HG02588 (cell line): ENCODE measurements around the gene CDK4.
"Not testable (repeated sequence)": the region's sequence is repeated elsewhere in the genome, so short reads cannot be mapped to it uniquely, and the experiment has no call there.

ENCODE experiments used
- ATAC-seq: cut with Tn5 transposase; IDR thresholded peaks from one replicate; pipeline ENCODE4 v1.9.1; 2021; ENCODE audit warnings: mild to moderate bottlenecking, moderate library complexity; ENCODE audit not compliant: unreplicated experiment

The CDK4 gene

GRCh38 chr12:57726884-57727757 is 25.0 kb downstream of the CDK4 start:
- ATAC-seq: no peak

DNA sequence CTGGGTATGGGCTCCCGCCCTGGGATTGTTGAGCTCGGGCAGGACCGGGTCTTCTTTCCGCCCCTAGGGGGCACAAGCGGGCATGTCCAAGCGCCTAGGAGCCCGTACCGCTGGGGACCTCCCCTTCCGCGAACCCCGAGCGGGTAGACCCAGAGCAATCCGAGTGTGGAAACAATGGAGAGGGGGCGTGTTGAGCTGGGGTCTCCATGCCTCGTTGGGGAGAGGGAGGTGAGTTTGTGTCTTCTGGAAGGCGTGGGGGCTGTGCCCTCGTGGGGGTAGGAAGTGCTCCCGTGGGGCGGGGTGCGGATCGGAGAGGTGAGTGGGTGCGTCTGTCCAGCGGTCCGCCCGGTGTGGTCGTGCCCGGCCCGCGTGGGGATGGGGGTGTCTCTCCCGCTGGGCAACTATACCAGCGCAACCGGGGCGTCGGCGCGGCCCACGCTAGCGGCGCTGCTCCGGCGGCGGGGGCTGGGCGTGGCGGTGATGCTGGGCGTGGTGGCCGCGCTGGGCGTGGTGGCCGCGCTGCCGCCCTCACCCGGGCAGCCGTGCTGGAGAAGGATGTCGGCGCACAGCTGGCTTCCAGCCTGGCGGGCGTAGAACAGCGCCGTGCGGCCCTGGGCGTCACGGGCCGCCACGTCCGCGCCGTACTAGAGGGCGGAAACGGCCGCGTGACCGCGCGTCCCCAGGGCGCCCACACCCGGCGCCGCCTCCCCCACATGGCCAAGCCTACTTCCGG is 25.8 kb downstream of the CDK4 start:
- no peak for ATAC-seq

DNA sequence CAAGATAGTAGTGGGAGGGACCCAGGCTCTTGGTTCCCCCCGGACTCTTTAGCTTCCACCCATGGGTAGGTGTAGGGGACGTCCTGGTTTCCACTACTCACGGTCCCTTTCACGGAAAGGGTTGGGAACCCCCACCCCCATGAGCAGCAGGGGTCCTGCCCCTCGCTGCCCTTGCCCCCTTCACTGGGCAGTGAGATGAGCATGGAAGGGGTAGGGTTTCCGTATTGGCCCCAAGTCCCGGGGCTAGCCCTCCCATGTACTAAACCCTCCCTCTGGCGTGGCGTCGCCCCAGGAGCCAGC is 26.3 kb downstream of the CDK4 start:
- ATAC-seq: no peak

- ATAC-seq: no peak
Observed at GRCh38 chr12:57724936-57725740, 27.0 kb downstream of the CDK4 start.

GRCh38 chr12:57724003-57724935 is 27.8 kb downstream of the CDK4 start:
- no peak for ATAC-seq

GRCh38 chr12:57723630-57723962 is 28.5 kb downstream of the CDK4 start:
- ATAC-seq: no peak

GRCh38 chr12:57722716-57723629 is 29.1 kb downstream of the CDK4 start:
- no peak for ATAC-seq

GRCh38 chr12:57721846-57722608 is 30.1 kb downstream of the CDK4 start:
- ATAC-seq: not testable (repeated sequence)

DNA sequence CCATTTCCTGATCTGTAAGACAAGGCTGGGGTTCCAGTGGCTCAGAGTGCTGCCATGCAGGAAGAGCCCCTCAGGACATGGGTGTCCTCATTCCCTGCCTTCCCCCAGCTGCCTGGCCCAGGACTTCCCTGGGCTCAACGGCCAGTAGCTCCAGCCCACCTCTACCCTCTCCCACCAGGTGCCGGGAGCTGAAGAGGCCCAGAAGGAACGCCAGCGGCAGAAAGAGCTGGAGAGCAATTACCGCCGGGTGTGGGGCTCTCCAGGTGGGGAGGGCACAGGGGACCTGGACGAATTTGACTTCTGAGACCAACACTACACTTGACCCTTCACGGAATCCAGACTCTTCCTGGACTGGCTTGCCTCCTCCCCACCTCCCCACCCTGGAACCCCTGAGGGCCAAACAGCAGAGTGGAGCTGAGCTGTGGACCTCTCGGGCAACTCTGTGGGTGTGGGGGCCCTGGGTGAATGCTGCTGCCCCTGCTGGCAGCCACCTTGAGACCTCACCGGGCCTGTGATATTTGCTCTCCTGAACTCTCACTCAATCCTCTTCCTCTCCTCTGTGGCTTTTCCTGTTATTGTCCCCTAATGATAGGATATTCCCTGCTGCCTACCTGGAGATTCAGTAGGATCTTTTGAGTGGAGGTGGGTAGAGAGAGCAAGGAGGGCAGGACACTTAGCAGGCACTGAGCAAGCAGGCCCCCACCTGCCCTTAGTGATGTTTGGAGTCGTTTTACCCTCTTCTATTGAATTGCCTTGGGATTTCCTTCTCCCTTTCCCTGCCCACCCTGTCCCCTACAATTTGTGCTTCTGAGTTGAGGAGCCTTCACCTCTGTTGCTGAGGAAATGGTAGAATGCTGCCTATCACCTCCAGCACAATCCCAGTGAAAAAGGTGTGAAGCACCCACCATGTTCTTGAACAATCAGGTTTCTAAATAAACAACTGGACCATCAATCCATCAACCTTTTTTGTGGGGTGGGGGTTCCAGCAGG is 31.2 kb downstream of the CDK4 start:
- no peak for ATAC-seq

- no peak for ATAC-seq
Observed at GRCh38 chr12:57719777-57720605, 32.1 kb downstream of the CDK4 start.

DNA sequence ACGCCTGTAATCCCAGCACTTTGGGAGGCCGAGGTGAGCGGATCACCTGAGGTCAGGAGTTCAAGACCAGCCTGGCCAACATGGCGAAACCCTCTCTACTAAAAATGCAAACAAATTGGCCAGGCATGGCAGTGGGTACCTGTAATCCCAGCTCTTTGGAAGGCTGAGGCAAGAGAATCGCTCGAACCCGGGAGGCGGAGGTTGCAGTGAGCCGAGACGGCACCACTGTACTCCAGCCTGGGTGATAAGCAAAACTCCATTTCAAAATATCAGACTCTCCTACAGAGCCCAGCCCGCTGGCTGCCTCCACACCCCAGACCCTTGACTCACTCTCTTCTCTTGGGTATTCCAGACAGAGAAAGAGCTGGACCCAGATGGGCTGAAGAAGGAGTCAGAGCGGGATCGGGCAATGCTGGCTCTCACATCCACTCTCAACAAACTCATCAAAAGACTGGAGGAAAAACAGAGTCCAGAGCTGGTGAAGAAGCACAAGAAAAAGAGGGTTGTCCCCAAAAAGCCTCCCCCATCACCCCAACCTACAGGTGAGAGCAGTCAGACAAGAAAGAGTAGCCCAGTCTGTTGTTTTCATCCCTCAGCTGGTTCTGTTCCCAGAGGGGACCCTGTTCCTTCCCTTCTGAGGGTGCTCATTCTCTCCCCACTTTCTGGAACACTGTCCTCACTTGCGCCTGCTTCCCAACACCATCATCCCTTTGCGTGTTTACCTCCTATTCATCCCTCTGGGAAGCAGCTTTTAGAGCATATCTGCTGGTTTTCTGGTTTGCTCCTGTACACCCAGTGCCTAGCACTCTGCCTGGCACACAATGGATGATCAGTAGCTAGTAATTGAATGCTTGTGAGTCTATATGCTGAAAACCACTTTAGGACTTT is 33.2 kb downstream of the CDK4 start:
- no peak for ATAC-seq

DNA sequence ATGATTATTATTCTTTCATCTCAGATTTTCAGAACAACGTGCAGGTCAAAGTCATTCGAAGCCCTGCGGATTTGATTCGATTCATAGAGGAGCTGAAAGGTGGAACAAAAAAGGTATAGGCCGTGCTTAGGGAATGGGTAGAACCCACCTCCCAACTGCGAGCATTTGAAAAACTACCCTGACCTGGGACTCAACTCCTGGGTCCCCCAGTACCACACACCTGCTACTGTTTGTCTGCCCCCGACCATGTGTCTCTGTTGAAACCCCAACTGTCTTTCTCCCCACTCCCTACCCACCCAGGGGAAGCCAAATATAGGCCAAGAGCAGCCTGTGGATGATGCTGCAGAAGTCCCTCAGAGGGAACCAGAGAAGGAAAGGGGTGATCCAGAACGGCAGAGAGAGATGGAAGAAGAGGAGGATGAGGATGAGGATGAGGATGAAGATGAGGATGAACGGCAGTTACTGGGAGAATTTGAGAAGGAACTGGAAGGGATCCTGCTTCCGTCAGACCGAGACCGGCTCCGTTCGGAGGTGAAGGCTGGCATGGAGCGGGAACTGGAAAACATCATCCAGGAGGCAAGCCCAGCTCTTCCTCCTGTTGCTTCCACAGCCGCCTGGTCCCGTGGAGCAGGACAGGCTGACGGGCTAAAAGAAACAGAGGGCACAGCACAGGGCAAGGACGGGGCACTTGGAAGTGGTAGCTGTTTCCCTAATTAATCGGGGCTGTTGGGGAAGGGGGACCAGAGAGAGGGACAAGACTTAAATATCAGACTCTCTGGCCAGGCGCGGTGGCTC is 34.1 kb downstream of the CDK4 start:
- ATAC-seq: no peak

- no peak for ATAC-seq
Observed at GRCh38 chr12:57717131-57717530, 35.0 kb downstream of the CDK4 start.

GRCh38 chr12:57716305-57716704 is 35.8 kb downstream of the CDK4 start:
- no peak for ATAC-seq

GRCh38 chr12:57715786-57716185 is 36.3 kb downstream of the CDK4 start:
- no peak for ATAC-seq
